22Rv1 (cell line): Measurements from ENCODE around the gene SRPK2.

ENCODE experiments used
- ZFX ChIP-seq: fragments of 450-650 bp; IDR thresholded peaks from 2 replicates; pipeline ENCODE4 v1.6.1; 2017; ENCODE audit warnings: antibody characterized with exemption, borderline replicate concordance
- TF ChIP-seq, protein P1 (sequence below): fragments of 450-650 bp; IDR thresholded peaks from 2 replicates; pipeline ENCODE4 v1.5.1; 2017; ENCODE audit warnings: mild to moderate bottlenecking

- TF ChIP-seq, protein P1, sequence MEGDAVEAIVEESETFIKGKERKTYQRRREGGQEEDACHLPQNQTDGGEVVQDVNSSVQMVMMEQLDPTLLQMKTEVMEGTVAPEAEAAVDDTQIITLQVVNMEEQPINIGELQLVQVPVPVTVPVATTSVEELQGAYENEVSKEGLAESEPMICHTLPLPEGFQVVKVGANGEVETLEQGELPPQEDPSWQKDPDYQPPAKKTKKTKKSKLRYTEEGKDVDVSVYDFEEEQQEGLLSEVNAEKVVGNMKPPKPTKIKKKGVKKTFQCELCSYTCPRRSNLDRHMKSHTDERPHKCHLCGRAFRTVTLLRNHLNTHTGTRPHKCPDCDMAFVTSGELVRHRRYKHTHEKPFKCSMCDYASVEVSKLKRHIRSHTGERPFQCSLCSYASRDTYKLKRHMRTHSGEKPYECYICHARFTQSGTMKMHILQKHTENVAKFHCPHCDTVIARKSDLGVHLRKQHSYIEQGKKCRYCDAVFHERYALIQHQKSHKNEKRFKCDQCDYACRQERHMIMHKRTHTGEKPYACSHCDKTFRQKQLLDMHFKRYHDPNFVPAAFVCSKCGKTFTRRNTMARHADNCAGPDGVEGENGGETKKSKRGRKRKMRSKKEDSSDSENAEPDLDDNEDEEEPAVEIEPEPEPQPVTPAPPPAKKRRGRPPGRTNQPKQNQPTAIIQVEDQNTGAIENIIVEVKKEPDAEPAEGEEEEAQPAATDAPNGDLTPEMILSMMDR: no peak
- TF ChIP-seq ZFX: no peak
These were observed 256.8 kb downstream of the SRPK2 start for GRCh38 chr7:105131890-105132289.
